Retinal pigment epithelial cell (primary cell): Measurements from ENCODE around the gene MPPED2.

Experiments
- DNase-seq: peaks from one replicate; pipeline ENCODE4 v3.0.0-alpha.2; 2010; ENCODE audit warnings: low read depth
- H3K4me3 ChIP-seq: 2 replicates; pipeline ENCODE4 v1.5.1; 2011; ENCODE audit warnings: mild to moderate bottlenecking, low read length, control low read depth, moderate library complexity
- CTCF ChIP-seq: conservative IDR thresholded peaks from 2 replicates; pipeline ENCODE4 v1.5.1; 2011; ENCODE audit warnings: low read depth, low read length, control low read depth, inconsistent platforms

The MPPED2 gene

GRCh38 chr11:30440510-30440909, 145.6 kb downstream of the MPPED2 start:
- DNase-seq: no peak
- H3K4me3 ChIP-seq: no peak overlapping the region
- TF ChIP-seq CTCF: no peak

GRCh38 chr11:30436801-30437200, 149.4 kb downstream of the MPPED2 start:
- DNase-seq: no peak
- no peak for TF ChIP-seq CTCF

GRCh38 chr11:30435488-30435887, 150.7 kb downstream of the MPPED2 start:
- no peak overlapping the region for H3K4me3 ChIP-seq
- no peak for DNase-seq
- TF ChIP-seq CTCF: no peak

More at GRCh38 chr11:30436801-30437200, 149.4 kb downstream of the MPPED2 start:
- no peak overlapping the region for H3K4me3 ChIP-seq

- no peak for TF ChIP-seq CTCF
- no peak for DNase-seq
Observed at GRCh38 chr11:30434901-30435300, 151.3 kb downstream of the MPPED2 start.

GRCh38 chr11:30433831-30434230, 152.3 kb downstream of the MPPED2 start:
- no peak overlapping the region for H3K4me3 ChIP-seq
- DNase-seq: no peak
- no peak for TF ChIP-seq CTCF

More at GRCh38 chr11:30434901-30435300, 151.3 kb downstream of the MPPED2 start:
- no peak overlapping the region for H3K4me3 ChIP-seq

- no peak overlapping the region for H3K4me3 ChIP-seq
- TF ChIP-seq CTCF: no peak
- DNase-seq: no peak
Observed at GRCh38 chr11:30432716-30433115, 153.4 kb downstream of the MPPED2 start.

GRCh38 chr11:30432178-30432577, 154.0 kb downstream of the MPPED2 start:
- DNase-seq: no peak
- H3K4me3 ChIP-seq: no peak overlapping the region
- no peak for TF ChIP-seq CTCF
